Fibroblast of skin of left biceps (primary cell): ENCODE results near the gene RNASE4.
A peak's percentile ranks its signal among the peaks of the same experiment; 100 is the strongest.

Source experiments
- DNase-seq, 2 experiments: peaks; one replicate each; pipeline ENCODE4 v3.0.0-alpha.2; 2013; ENCODE audit warnings: low read depth in 2 of 2

The RNASE4 gene

DNA sequence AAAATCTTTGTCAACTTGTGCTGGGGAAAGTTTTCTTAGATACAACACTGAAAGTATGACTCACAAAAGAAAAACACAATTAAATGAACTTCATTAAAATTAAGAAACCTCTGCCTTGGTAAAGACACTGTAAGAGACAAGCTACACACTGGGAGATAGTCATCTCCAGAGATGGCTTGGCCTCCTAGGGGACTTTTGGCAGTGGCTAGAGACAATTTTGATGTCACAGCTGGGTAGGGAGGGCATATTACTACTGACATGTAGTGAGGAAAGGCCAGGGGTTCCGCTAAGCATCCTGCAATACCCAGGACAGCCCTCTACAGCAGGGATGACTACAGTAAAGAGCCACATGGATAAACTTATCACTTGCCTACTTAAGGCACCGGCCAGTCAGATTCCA lies 8.7 kb upstream of the RNASE4 start:
- DNase-seq, result no peak

DNA sequence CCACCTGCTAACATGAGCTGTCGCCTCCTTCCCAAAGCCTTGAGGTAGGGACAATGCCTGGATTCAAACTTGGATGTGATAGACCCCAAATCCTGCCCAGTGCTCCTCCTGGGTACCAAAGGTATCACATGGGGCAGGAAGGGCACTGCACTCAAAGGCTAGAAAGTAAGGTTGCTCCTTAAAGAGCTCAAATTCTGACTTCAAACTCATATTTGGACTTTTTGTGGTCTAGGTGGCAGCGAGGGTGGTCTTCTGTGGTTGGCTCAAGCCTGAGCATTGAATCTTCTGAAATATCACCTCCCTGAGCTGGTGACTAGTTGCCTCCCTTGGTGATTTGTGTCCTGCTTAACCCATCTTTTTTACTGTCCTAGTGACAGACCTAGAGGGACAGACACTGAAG lies 8.3 kb upstream of the RNASE4 start:
- DNase-seq, result no peak

DNA sequence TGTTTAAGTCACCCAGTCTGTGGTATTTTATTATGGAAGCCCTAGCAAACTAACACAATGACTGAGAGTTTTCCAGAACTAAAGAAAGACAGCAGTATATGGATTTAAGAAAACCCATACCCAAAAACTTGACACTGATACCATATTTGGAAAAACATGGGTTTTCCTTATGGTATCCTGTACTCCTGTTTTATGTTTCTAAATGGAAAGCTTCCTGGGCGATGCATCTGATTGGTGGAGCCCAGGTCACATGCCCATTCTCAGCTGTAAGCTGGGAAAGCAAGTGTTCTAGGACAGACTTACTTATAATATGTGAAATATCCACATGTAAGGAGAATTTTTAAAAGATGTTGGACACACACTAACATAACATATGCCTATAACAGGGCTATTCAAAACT lies 4.5 kb upstream of the RNASE4 start:
- DNase-seq, result no peak

DNA sequence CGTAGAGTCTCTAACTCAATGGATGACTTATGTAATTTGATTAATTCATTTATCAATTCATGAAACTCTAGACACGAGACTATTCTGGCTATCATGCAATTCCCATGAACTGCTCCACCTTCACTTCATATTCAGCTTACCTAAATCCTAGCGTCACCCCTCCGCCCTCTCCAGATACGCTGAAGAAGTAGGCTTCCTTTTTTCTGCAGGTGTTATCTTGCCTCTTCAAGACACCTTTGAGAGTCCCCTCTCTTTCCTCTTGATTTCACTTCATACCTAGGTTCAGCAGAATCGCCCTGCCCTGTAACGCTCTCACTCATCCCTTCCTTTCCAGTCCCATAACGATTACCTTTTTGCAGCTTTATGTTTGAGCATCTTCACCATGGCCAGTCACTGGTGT lies 4.0 kb upstream of the RNASE4 start:
- DNase-seq, result no peak

DNA sequence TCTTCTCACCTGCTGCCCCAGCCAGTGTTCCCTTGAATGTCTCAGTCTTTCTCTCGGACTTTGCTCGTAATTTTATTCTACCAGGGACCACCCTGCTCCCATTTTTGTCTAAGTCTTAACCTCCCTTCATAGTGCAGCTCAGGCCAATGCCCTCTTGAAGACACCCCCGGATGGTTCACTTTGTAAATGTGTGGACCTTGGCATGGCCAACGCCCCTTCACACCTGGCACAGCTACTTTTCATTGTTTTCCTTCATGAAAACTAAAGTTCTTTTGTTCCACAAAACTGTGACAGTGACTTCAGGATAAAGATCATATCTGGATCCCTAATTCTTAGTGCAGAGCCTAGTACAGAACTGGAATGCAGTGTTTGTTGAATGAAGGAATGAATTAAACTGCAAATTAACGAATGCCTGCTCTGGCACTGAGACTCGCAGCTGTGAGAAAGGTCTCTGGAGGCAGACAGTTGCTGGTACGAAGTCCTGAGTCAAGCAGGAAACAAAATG lies 3.5 kb upstream of the RNASE4 start:
- no peak for DNase-seq

DNA sequence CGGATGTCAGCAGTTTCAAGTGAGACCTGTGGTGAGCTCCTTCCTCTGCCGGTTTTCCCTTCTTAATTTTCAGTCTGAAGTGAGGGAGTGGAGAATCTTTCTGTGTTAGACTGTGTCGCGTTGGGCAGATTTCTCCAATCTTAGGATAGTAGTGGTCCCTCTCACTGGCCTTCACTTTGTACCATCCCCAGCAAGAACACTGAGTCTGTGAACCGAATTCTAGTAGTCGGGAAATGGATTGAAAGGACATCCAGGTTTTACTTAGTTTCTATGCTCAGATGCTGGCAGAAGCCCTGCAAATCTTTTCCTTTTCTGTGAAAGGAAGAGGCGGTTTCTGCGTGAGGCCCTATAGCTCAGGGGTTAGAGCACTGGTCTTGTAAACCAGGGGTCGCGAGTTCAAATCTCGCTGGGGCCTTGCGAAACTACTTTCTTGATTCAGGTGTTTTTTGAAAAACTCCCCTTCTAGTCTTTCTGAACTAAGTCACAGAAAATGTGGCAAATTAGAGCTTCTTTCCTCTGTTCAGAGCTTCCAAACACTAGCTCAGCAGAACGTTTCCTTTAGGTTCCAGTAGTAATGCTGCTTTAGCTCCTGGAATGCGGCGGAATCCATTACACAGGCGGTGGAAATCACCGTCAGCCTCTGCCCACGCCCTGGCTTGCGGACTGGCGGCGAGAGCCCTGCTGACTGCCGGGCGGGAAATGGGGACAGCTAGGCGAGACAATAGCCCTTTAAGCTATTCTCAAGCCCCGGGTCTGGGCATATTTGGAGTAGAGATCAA lies 2.8 kb upstream of the RNASE4 start:
- peak; percentile 76 to 78 for DNase-seq

DNA sequence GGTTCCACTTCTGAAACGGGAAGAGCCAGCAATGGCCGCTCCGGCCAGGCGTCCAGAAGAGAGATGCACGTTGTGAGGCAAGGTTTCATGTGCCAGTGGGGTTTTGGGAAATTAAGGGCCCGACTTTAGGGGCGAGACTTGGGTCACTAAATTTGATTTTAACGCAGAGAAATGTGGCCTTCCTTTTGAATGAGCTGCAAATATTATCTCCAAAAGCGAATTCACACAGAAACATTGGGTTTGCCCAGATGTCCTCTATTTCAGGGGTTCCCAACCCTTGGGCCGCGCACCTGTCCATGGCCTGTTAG lies 2.3 kb upstream of the RNASE4 start:
- no peak for DNase-seq

DNA sequence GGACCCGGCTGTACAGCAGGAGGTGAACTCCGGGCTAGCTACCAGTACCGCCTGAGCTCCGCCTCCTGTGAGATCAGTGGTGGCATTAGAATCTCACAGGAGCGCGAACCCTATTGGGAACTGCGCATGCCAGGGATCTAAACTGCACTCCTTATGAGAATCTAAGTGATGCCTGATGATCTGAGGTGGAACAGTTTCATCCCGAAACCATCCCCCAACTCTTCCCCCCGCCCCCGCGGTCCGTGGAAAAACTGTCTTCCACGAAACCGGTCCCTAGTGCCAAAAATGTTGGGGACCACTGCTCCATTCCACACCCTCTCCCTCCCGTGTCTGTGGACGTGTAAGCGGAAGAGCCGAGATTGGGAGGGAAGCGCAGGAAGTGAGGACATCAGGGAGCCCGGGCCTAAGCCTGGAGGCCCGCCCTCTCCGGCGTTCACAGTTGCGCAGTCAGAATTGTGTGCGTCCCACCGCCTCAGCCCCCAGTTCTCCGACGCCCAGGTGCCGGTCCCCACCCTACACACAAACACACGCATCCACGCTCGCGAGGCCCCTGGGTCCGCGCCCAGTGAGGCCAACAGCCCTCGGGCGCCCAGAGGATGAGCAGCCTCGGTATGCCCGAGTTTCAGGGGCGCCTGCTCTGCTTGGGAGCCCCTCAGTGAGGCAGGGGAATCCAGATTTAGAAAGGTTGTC lies 1.8 kb upstream of the RNASE4 start:
- DNase-seq, result peak; percentile 79 to 85

DNA sequence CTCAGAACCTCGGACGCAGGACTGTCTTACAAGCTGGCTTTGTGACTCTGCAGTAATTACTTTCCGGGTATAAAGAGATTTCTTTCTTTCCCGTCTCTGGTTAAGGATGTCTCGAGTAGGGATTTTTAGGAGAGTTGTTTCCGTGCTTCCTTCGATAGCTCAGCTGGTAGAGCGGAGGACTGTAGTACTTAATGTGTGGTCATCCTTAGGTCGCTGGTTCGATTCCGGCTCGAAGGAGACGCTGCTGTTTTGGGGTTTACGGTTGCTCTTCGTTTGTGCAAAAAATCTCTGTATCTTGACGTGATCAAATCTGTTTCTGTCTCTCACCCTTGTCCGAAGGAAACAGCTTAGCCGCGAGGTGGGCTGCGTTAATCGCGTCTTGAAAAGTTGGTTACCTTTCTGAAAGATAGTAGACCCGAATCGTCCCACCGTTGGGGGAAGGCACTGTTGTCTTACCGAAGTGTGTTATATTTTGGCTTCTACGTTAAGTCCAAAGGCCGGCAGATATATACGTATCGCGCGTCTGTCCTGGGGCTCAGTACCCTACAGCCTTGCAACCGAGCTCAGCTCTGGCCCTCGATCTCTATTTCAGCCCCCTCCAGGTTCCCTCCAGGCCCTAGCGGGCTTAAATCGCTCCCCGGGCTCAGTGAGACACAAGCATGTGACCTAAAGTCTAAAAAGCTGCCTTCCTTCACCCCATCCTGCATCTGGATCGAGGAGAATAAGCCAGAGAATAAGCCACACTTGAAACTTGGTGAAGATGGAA lies 1.1 kb upstream of the RNASE4 start:
- peak; percentile 83 to 86 for DNase-seq

DNA sequence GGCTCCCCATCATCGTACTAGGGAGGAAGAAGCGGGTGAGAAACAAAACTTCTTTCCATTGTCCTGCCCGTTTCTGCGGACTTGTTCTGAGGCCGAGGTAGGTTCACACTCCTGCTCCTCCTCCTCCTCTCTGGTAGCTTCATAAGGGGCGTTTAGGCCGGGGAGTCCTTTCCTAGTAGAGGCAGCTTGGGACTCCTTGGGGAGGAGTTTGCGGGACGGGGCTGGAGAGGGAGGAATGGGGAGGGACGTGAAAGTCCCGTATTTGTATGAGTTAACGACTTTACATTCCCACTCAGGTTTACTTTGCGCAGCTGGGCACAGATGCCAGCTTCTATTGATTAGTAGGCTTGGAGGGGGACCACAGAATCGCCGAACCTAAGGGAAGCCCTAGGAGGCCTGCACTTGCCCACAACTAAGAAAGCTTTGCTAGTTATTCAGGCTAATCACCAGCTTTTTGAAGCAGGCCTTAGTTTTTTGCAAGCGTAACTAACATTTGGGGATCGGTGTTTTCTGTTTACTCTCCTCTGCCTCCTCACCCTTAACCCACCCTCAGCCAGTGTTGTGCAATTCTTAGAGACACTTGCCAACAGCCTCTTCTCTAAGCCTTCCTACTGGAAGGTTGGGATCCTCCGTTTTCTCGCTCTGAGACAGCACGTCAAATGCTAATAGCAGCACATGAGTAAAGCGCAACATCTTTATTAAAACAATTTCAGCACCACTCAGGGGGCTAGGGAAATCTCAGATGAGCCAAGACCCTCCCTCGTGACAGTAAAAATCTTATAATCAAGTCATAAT lies 499 bp downstream of the RNASE4 start:
- DNase-seq, result no peak

DNA sequence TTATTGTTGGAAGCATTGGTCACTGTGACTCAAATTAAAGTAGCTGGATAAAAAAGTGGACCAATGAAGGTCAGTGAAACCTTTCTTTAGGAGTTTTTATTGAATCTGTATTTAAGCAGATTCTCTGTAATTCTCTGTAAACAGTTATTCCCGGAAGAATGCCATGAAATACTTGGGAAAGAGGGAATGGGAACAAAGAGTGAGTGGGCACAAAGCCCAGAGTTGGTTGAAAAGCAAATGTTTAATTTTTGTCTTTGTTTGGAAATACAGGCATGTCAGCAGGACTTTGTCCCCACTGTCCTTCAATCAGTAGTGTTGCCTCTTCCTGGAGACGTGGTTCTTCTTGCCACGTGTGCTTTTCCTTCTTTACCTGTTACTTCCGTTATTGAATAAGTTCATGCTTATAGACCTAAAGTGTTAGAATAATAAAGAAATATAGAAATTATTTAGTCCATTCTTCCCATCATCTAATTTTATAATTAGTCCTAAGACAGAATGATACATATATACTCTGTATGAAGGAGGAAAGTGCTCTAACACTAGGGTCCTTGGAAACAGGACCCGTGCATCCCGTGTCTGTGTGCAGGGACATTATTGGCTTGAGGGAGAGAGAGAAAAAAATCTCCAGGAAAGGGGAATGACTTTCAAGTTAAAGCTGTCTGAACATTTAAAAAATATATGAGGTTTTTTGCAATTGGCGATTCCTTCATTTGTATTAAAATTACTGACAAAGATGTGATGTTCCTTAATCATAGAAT lies 2.2 kb downstream of the RNASE4 start:
- no peak for DNase-seq

DNA sequence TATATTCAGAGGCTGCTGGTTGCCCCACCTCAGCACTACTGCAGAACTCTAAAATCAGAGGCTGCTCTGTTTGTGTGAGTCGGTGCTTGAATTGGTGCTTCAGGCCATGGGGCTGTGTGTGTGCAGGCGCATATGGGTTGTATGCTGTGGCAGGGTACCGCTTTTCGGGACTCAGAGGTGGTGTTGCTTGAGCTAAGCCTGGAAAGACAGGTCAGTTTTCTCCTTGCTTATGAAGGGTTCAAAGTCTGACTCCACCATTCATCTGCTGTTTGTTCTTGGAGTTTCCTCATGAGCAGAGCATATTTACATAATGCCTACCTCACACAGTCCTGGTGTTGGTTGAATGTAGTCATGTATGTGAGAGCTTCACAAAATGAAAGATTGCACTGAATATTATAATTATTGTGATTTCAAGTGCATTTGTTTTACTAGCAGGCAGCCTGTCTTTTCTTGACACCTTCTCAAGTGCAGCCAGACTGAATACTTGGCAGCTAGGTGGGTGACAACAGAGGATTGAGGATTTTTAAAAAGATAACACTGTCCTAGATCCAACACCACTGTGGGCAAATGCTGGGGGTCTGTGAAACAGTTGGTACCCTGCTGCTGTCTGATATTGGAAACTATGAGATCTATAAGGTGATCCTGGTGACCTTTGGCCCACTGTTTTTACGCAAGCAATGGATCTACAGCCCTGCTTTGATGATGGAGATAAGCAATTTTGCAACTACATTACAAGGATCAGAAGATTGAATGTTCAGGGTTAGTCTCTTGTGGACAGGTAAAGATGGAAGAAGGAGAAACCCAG lies 3.2 kb downstream of the RNASE4 start:
- DNase-seq, result no peak

DNA sequence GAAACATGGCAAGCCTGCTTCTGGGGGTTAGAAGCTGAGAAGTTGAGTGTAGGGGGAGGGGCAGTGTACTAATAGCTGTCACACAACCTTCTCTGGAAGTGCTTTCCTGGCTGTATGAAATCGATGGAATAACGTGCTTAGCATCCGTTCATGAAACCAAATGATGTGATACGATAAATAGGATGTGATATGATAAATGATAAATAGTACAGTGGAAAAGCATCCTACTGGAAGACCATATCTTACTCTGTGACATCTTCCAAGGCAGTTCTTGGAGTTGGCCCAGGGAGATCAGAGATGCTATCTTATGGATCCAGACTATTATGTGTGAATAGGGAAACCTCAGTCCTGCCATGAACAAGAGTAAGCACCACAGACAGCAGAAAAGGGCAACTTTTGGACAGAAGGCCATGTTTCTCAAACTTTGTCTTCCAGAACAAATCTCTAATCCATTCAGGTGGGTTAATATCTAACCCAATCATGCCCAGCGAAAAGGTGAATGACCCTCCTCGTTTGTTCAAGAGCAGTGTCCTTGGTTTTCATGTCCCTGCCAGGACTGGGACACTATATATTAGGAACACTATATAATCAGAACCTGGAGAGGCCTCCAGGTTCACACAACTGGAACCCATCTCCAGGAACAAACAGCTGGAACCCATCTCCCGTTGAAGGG lies 3.9 kb downstream of the RNASE4 start, which contains the start of gene ANG:
ANG (plus strand) TSS at position 598 of the 673 bp plus-strand sequence. CDS start 4,801 bp downstream, outside the sequence.
- no peak for DNase-seq

DNA sequence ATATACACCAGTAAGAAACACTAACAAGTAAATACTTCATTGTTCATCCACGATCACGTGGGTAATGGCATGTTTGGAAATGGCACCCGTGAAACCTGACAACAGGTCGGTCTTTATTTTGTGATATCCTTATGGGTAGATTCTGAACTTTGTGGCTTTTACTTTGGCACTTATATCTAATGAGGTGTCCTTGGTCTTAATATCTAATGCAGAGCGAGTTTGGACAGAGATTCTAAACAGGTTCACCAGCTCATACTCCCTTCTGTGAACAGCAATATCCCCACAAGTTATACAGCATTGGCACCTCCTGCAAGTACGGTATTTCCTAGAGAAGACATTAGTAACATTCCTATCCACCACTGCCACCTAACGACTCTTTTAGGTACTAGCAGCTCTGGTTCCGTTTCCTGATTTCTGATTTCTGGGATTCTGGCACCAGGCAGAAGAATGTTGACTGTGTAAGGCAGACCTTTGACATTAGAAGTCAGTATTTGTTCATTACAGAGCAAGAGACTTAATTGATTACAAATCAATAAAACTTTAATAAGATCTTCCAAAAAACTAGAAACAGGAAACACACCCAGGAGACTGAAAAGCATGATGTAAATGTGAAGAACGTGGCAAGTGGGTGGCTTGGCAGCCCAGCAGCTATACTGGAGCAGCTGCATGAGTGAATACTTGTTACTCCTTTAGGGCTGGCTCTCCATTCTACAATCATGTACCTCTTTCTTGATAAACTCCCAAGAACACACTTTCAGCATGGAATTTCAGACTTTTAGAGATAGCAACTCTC lies 6.7 kb downstream of the RNASE4 start:
- DNase-seq, result no peak

DNA sequence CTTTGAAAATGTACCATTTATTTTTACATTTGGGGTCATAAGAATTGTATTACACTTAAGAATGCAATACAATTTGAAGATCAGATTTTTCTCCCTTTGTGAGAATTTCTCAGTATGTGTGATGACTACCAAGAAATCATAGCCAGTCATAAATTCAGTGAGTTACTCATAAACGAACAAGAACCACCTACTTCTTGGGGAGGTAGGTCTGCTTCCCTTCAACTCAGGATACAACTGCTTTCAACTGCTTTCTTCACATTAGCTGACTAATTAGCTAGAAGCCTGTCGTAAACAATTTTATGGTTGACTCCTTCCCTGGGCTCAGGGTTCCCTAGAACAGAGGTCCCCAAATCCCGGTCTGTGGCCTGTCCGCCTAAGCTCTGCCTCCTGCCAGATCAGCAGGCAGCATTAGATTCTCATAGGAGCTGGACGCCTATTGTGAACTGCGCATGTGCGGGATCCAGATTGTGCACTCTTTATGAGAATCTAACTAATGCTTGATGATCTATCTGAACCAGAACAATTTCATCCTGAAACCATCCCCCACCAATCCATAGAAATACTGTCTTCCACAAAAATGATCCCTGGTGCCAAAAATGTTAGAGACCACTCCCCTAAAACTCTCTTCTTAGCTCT lies 7.9 kb downstream of the RNASE4 start:
- no peak for DNase-seq

DNA sequence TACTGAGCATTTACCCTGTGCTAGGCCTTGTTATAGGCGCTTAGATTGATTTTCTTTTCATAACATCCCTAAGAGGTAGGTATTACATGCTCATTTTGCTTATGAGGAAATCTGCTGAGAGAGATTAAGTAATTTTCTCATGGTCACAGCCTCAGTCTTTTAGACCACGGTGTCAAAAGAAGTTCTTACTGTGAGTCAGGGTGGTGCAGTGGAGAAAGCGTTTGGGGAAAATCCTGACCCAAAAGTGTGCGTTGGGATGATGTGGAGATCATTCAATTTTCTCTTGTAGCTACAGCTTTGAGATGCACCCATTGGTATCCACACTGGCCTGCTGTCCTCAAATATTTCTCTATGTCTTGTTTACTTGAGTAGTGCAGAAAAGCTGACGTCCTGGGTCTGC lies 12.4 kb downstream of the RNASE4 start:
- DNase-seq, result no peak

DNA sequence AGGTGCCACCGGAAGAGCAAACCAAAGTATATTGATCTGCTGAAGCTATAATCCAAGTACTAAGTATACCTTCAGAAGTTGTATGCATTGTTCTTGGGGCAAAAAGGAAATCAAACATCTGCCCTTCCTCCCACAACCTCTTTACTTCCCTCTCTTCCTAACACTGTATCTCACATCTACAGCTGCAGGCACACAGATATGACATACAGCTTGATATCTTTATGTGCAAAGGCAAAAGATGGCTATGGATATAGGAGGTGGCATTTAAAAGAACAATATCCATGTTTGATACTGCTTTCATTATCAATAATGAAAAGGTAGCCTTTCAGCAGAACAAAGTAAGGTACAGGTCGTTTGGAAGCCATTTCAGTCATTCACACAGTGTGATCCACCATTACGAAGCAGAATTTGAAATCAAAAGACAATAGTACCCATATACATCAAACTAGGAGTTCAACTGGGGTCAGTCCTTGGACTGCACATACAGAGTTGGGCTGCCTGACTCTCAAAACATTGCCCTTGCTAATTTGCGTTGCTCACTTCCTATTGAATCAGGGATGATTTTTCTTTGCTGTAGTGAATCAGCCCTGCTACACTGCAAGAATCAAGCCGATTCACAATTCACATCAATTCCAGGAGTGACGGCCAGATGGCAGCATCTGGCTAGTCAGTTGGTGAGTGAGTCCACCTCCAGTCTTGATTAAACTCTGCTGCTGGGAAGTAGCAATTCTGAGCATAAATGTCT lies 13.1 kb downstream of the RNASE4 start:
- peak in 1 of 2 experiments; percentile 21 for DNase-seq

DNA sequence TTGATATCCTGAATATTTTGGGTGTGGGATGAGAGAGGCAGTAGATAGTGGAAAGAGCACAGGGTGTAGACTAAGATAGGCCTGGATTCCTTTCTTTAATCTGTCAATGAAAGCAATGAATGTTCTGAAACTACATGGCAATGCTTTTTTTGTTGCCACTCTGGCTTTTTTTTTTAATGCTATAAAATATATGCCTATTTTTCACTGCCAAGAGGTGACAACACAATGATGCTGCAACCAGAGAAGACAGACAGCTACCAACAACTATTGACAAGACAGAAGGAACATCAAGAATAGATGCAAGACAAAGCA lies 13.6 kb downstream of the RNASE4 start:
- no peak for DNase-seq
